PC-3 (cell line): ENCODE data around the gene PADI4. TPM values are rescaled to one million over a fixed set of nuclear protein-coding genes. Genes with fewer than 3 reads are reported as not detected.

Source experiments
- ATAC-seq: fragments of 200-7000 bp; cut with Tn5 transposase; 2 replicates; pipeline ENCODE4 v1.9.1; 2020; ENCODE audit warnings: mild to moderate bottlenecking, moderate library complexity
- BruUV-seq: library from RNA; stranded (reverse); fragments of 400-500 nt; replicated peaks from 2 replicates; lab custom pipeline; 2021; lab: Mats Ljungman, UMichigan
- CTCF ChIA-PET: fragments of 300-600 bp; sonication (Branson Sonifier 250); formaldehyde crosslinking; loops from one replicate; lab custom pipeline; 2022; ENCODE audit warnings: antibody characterized with exemption; lab: Charles Lee
- POLR2A ChIA-PET: fragments of 300-600 bp; sonication (Branson Sonifier 250); formaldehyde crosslinking; loops from one replicate; lab custom pipeline; 2022; ENCODE audit warnings: antibody characterized with exemption; ENCODE audit not compliant: unreplicated experiment; lab: Charles Lee
- DNase-seq: peaks from one replicate; pipeline ENCODE4 v3.0.0-alpha.2; 2015
- H2AFZ ChIP-seq: fragments of 300-600 bp; sonication (generic); 2 replicates; pipeline ENCODE4 v1.6.0; 2016; ENCODE audit warnings: antibody characterized with exemption, low read length
- H3F3A ChIP-seq: fragments of 300-600 bp; sonication (generic); one replicate; pipeline ENCODE4 v1.6.0; 2017; ENCODE audit warnings: antibody characterized with exemption, low read length, control low read depth, mild to moderate bottlenecking; ENCODE audit not compliant: unreplicated experiment
- H3K27ac ChIP-seq: fragments of 300-600 bp; sonication (generic); 2 replicates; pipeline ENCODE4 v1.5.1; 2016; ENCODE audit warnings: mild to moderate bottlenecking, low read length
- H3K27me3 ChIP-seq: fragments of 300-600 bp; sonication (generic); 2 replicates; pipeline ENCODE4 v1.6.1; 2016; ENCODE audit warnings: low read length, mixed read lengths
- H3K36me3 ChIP-seq: fragments of 300-600 bp; sonication (generic); 2 replicates; pipeline ENCODE4 v1.6.1; 2016; ENCODE audit warnings: low read depth, mixed run types, low read length, mixed read lengths
- H3K4me1 ChIP-seq: fragments of 300-600 bp; sonication (generic); 2 replicates; pipeline ENCODE4 v1.5.1; 2016; ENCODE audit warnings: low read length; ENCODE audit not compliant: insufficient read depth
- H3K4me2 ChIP-seq: fragments of 300-600 bp; sonication (generic); 2 replicates; pipeline ENCODE4 v1.6.0; 2016; ENCODE audit warnings: low read length
- H3K4me3 ChIP-seq: fragments of 300-600 bp; sonication (generic); 2 replicates; pipeline ENCODE4 v1.5.1; 2016; ENCODE audit warnings: mild to moderate bottlenecking, low read length, mixed read lengths
- H3K79me2 ChIP-seq: fragments of 300-600 bp; sonication (generic); 2 replicates; pipeline ENCODE4 v1.6.1; 2017; ENCODE audit warnings: low read length, mixed read lengths
- H3K9ac ChIP-seq: fragments of 300-600 bp; sonication (generic); 2 replicates; pipeline ENCODE4 v1.6.0; 2016; ENCODE audit warnings: mild to moderate bottlenecking, low read length
- H3K9me2 ChIP-seq: fragments of 300-600 bp; sonication (generic); replicated peaks from 2 replicates; pipeline ENCODE4 v1.6.1; 2016; ENCODE audit warnings: mixed run types, low read length, mixed read lengths
- H3K9me3 ChIP-seq: fragments of 300-600 bp; sonication (generic); 2 replicates; pipeline ENCODE4 v1.6.1; 2016; ENCODE audit warnings: low read length, mixed read lengths
- H4K20me1 ChIP-seq: fragments of 300-600 bp; sonication (generic); 2 replicates; pipeline ENCODE4 v1.6.1; 2016; ENCODE audit warnings: low read length, mixed read lengths
- EZH2 ChIP-seq: fragments of 300-600 bp; sonication (generic); IDR thresholded peaks from one replicate; pipeline ENCODE4 v1.6.1; 2017; ENCODE audit warnings: antibody characterized with exemption, mild to moderate bottlenecking, low read length; ENCODE audit not compliant: unreplicated experiment
- EZH2phosphoT487 ChIP-seq: fragments of 300-600 bp; sonication (generic); IDR thresholded peaks from 2 replicates; pipeline ENCODE4 v1.6.1; 2018; ENCODE audit warnings: mild to moderate bottlenecking, antibody characterized with exemption, low read length, borderline replicate concordance
- intact Hi-C: fragments of 100-400 bp; cut with micrococcal nuclease; formaldehyde crosslinking; loops from 2 replicates; pipeline ENCODE4 v1.9.0; 2023
- total RNA-seq: library from RNA; depleted of rRNA; stranded (reverse); fragments of >200 nt; gene quantifications from 2 replicates; pipeline ENCODE4 v1.2.3, GENCODE V29; 2014
- TF ChIP-seq, protein P1 (sequence below): fragments of 300-600 bp; sonication (generic); conservative IDR thresholded peaks from 2 replicates; pipeline ENCODE4 v1.5.1; 2017; ENCODE audit warnings: antibody characterized with exemption, low read depth, mild to moderate bottlenecking, low read length

The PADI4 gene
- total RNA-seq, 1 experiment from 2014 or later, result 0.04 TPM

DNA sequence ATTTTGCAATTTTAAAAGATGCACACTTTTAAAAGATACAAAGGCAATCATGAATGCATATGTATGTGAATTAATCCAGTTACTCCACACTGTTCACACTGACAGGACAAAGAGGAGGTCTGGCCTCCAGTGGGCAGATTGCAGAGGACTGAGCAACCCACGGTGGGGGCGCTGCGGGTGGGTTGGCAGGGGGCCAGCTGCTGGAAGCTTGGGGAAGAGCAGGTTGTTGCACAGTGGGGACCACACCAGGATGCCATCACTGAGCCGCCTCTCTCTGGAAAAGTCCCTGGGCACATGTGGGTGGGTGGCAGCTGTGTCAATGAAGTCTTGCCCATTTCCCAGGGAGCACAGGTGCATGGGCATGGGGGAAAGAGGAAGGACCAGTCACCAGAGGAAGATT lies 12.7 kb upstream of the PADI4 start:
- H3K36me3 ChIP-seq, result no peaks in the 10 kb centered on the region
- H3K9me3 ChIP-seq, result no peaks in the 10 kb centered on the region
- no peak overlapping the region for H2AFZ ChIP-seq
- no peaks in the 10 kb centered on the region for H3K27me3 ChIP-seq
- no peak overlapping the region for H3K4me2 ChIP-seq
- no peak overlapping the region for H3K27ac ChIP-seq
- H3K79me2 ChIP-seq, result no peaks in the 10 kb centered on the region
- ChIA-PET POLR2A (no interaction called here), CTCF (no interaction called here)
- H3F3A ChIP-seq, result peaks cover 4% of the 10 kb centered on the region
- no TSS peak for BruUV-seq
- ATAC-seq (no peak), DNase-seq (no peak)
- H3K9ac ChIP-seq, result no peak overlapping the region
- H3K9me2 ChIP-seq, result no peaks in the 10 kb centered on the region
- no peaks in the 10 kb centered on the region for H4K20me1 ChIP-seq
- peaks cover 43% of the 10 kb centered on the region for H3K4me1 ChIP-seq
- intact Hi-C loops, result no loop called here
- TF ChIP-seq EZH2phosphoT487 (no peak), EZH2 (no peak)
- TF ChIP-seq, protein P1, sequence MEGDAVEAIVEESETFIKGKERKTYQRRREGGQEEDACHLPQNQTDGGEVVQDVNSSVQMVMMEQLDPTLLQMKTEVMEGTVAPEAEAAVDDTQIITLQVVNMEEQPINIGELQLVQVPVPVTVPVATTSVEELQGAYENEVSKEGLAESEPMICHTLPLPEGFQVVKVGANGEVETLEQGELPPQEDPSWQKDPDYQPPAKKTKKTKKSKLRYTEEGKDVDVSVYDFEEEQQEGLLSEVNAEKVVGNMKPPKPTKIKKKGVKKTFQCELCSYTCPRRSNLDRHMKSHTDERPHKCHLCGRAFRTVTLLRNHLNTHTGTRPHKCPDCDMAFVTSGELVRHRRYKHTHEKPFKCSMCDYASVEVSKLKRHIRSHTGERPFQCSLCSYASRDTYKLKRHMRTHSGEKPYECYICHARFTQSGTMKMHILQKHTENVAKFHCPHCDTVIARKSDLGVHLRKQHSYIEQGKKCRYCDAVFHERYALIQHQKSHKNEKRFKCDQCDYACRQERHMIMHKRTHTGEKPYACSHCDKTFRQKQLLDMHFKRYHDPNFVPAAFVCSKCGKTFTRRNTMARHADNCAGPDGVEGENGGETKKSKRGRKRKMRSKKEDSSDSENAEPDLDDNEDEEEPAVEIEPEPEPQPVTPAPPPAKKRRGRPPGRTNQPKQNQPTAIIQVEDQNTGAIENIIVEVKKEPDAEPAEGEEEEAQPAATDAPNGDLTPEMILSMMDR, result no peak
- no peak overlapping the region for H3K4me3 ChIP-seq

DNA sequence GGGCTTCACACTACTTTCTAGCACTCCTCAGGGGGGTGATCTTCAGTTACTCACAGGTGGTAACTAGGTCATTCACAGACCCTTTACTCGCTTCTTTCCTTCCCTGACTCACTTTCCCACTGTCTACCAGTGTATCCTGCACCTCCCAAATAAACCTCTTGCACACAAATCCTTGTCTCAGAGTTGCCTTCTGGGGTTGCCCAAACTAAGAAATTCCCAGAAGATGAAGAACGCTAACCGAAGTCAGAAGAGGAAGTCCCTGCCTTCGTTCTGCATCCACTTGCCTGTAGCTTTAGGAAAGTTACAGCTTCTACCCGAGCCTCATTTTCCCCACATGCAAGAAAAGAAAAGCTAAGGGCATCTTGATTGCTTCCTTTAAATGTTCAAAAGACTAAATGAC lies 11.9 kb upstream of the PADI4 start:
- no peak overlapping the region for H3K4me3 ChIP-seq
- H3K9me3 ChIP-seq, result no peaks in the 10 kb centered on the region
- H3K4me2 ChIP-seq, result no peak overlapping the region
- DNase-seq (no peak), ATAC-seq (no peak)
- intact Hi-C loops, result no loop called here
- ChIA-PET CTCF (no interaction called here), POLR2A (no interaction called here)
- peaks cover 4% of the 10 kb centered on the region for H3F3A ChIP-seq
- no peak overlapping the region for H3K27ac ChIP-seq
- H3K79me2 ChIP-seq, result no peaks in the 10 kb centered on the region
- H3K36me3 ChIP-seq, result no peaks in the 10 kb centered on the region
- no peak overlapping the region for H2AFZ ChIP-seq
- H3K27me3 ChIP-seq, result no peaks in the 10 kb centered on the region
- TF ChIP-seq EZH2, result no peak
- TF ChIP-seq EZH2phosphoT487, result no peak
- TF ChIP-seq, protein P1, result no peak
- no TSS peak for BruUV-seq
- H4K20me1 ChIP-seq, result no peaks in the 10 kb centered on the region
- no peaks in the 10 kb centered on the region for H3K9me2 ChIP-seq
- H3K4me1 ChIP-seq, result peaks cover 43% of the 10 kb centered on the region
- H3K9ac ChIP-seq, result no peak overlapping the region

DNA sequence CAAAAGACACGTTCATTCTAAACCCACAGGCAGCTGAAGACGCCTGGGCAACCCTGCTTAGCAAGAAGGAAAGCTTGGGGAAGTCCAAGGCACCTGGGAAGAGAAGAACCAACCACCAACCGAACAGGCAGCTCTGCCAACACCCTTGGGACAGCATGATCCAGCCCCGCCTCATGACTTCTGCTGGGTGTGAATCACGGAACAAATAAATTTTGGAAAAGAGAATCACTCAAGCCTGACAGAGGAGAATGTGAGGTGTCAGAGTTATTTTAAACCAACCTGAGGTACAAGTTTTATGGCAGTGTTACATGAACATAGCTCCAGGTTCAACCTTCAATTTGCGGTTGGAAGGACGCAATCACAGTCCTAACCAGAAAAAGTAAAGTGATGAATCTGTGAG lies 10.0 kb upstream of the PADI4 start:
- intact Hi-C loops, result no loop called here
- H3K4me3 ChIP-seq, result peak overlapping the region; percentile 5; the same call in 1 of the 2 replicates
- peak; percentile 77 for DNase-seq
- no peaks in the 10 kb centered on the region for H3K79me2 ChIP-seq
- no peak overlapping the region for H2AFZ ChIP-seq
- peak; percentile 91 for ATAC-seq
- H3K36me3 ChIP-seq, result no peaks in the 10 kb centered on the region
- no peak overlapping the region for H3K9ac ChIP-seq
- no peaks in the 10 kb centered on the region for H3K9me3 ChIP-seq
- ChIA-PET POLR2A (no interaction called here), CTCF (interaction anchor here (0.7 kb wide), 1 partner anchor 223 kb away, joined by 4 read pairs; no protein-coding TSS in a partner anchor)
- H3K4me1 ChIP-seq, result peaks cover 29% of the 10 kb centered on the region
- H3K27ac ChIP-seq, result peak overlapping the region; percentile 43
- TF ChIP-seq EZH2, result no peak
- TF ChIP-seq EZH2phosphoT487, result no peak
- TF ChIP-seq, protein P1, result no peak
- no peaks in the 10 kb centered on the region for H4K20me1 ChIP-seq
- BruUV-seq, result no TSS peak
- H3K4me2 ChIP-seq, result peak overlapping the region; percentile 48
- H3F3A ChIP-seq, result no peaks in the 10 kb centered on the region
- H3K27me3 ChIP-seq, result no peaks in the 10 kb centered on the region
- H3K9me2 ChIP-seq, result no peaks in the 10 kb centered on the region
